Measurements from ENCODE around the gene LTBP1. TPM values are rescaled to one million over a fixed set of nuclear protein-coding genes. Genes with fewer than 3 reads are reported as not detected.

The LTBP1 gene
- total RNA-seq, 2 experiments from 2014 or later = 61.1 to 82.6 TPM

- Histone ChIP-seq H2AFZ (ENCODE audit: low read length) (no peak overlapping the region), H4K20me1 (ENCODE audit: insufficient read depth, low read length) (no peaks in the 10 kb centered on the region), H3K4me2 (ENCODE audit: low read length) (no peak overlapping the region), H3K27ac (ENCODE audit: low read depth, low read length, poor library complexity, severe bottlenecking) (no peak overlapping the region), H3K4me1 (ENCODE audit: insufficient read depth, low read length, poor library complexity, severe bottlenecking) (no peaks in the 10 kb centered on the region), H3K4me3 (ENCODE audit: low read depth, low read length, poor library complexity, severe bottlenecking) (no peak overlapping the region), H3K9me2 (ENCODE audit: insufficient read depth, low read length) (no peaks in the 10 kb centered on the region), H3K36me3 (ENCODE audit: insufficient read depth, low read length) (peaks cover 48% of the 10 kb centered on the region), H3K9me3 (ENCODE audit: low read length) (no peaks in the 10 kb centered on the region), H3K79me2 (ENCODE audit: insufficient read depth, low read depth, low read length) (peaks cover 54% of the 10 kb centered on the region)
- ChIA-PET CTCF (ENCODE audit: unreplicated experiment) (no interaction called here), POLR2A (interaction anchor here (0.6 to 1.3 kb wide), 5 partner anchors 10 to 387 kb away, joined by 3 to 9 read pairs (median 4); no protein-coding TSS in a partner anchor)
- TF ChIP-seq EZH2phosphoT487 (IDR thresholded peaks at IDR 0.05; ENCODE audit: borderline replicate concordance, low read depth, low read length) = no peak
- TF ChIP-seq, protein P1, sequence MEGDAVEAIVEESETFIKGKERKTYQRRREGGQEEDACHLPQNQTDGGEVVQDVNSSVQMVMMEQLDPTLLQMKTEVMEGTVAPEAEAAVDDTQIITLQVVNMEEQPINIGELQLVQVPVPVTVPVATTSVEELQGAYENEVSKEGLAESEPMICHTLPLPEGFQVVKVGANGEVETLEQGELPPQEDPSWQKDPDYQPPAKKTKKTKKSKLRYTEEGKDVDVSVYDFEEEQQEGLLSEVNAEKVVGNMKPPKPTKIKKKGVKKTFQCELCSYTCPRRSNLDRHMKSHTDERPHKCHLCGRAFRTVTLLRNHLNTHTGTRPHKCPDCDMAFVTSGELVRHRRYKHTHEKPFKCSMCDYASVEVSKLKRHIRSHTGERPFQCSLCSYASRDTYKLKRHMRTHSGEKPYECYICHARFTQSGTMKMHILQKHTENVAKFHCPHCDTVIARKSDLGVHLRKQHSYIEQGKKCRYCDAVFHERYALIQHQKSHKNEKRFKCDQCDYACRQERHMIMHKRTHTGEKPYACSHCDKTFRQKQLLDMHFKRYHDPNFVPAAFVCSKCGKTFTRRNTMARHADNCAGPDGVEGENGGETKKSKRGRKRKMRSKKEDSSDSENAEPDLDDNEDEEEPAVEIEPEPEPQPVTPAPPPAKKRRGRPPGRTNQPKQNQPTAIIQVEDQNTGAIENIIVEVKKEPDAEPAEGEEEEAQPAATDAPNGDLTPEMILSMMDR (conservative IDR thresholded peaks at IDR 0.05; ENCODE audit: low read length) = no peak
- no peak for DNase-seq (ENCODE audit: low spot score)
- intact Hi-C loops (cut with micrococcal nuclease; ENCODE audit: unreplicated experiment) = no loop called here
- BruUV-seq (replicated peaks) = no TSS peak
Observed at GRCh38 chr2:32991091-32991845, 44.5 kb downstream of the LTBP1 start.

DNA sequence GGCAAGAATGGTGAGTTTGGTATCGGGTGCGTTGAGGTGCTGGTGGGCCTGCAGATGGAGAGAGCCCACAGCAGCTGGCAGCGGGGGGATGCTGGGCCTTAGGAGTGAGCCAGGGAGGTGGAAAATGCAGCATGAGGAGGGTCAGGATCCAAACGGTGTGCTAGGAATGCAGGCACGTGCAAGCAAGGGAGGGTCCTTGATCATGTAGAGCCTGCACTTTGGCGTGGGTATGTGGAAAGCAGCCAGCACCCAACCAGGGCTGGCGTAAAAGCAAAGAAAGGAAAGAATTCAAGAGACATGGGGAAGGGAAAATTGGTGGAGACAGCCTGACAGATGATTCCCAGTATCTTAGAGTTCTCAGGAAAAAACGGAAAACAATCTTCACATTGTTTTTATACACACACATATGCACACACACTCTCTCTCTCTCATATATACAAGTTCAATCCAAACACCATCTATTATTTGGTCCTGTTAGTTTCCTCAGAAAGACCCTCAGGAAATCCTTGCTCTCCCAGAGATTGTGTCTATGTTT, 46.3 kb downstream of the LTBP1 start:
- no TSS peak for BruUV-seq (replicated peaks)
- ChIA-PET CTCF (ENCODE audit: unreplicated experiment) (no interaction called here), POLR2A (no interaction called here)
- no peak for DNase-seq (ENCODE audit: low spot score)
- Histone ChIP-seq H3K4me2 (ENCODE audit: low read length) (no peak overlapping the region), H3K36me3 (ENCODE audit: insufficient read depth, low read length) (peaks cover 34% of the 10 kb centered on the region), H3K27ac (ENCODE audit: low read depth, low read length, poor library complexity, severe bottlenecking) (no peak overlapping the region), H3K4me3 (ENCODE audit: low read depth, low read length, poor library complexity, severe bottlenecking) (no peak overlapping the region), H4K20me1 (ENCODE audit: insufficient read depth, low read length) (no peaks in the 10 kb centered on the region; the same call in 1 of the 2 replicates), H3K79me2 (ENCODE audit: insufficient read depth, low read depth, low read length) (peaks cover 52% of the 10 kb centered on the region), H3K9me2 (ENCODE audit: insufficient read depth, low read length) (no peaks in the 10 kb centered on the region), H3K9me3 (ENCODE audit: low read length) (no peaks in the 10 kb centered on the region), H3K4me1 (ENCODE audit: insufficient read depth, low read length, poor library complexity, severe bottlenecking) (no peaks in the 10 kb centered on the region), H2AFZ (ENCODE audit: low read length) (no peak overlapping the region)
- intact Hi-C loops (cut with micrococcal nuclease; ENCODE audit: unreplicated experiment) = no loop called here
- TF ChIP-seq, protein P1 (conservative IDR thresholded peaks at IDR 0.05; ENCODE audit: low read length) = no peak
- no peak for TF ChIP-seq EZH2phosphoT487 (IDR thresholded peaks at IDR 0.05; ENCODE audit: borderline replicate concordance, low read depth, low read length)

GRCh38 chr2:32997705-32998104, 51.0 kb downstream of the LTBP1 start:
- H3K36me3 ChIP-seq (ENCODE audit: insufficient read depth, low read length) = peaks cover 8% of the 10 kb centered on the region
- no peak for DNase-seq (ENCODE audit: low spot score)
- CTCF ChIA-PET (ENCODE audit: unreplicated experiment) = no interaction called here
- no peak overlapping the region for H3K4me2 ChIP-seq (ENCODE audit: low read length)
- TF ChIP-seq, protein P1 (conservative IDR thresholded peaks at IDR 0.05; ENCODE audit: low read length) = no peak
- no peak for TF ChIP-seq EZH2phosphoT487 (IDR thresholded peaks at IDR 0.05; ENCODE audit: borderline replicate concordance, low read depth, low read length)
- H3K4me3 ChIP-seq (ENCODE audit: low read depth, low read length, poor library complexity, severe bottlenecking) = no peak overlapping the region
- peaks cover 26% of the 10 kb centered on the region for H3K79me2 ChIP-seq (ENCODE audit: insufficient read depth, low read depth, low read length)
- no peak overlapping the region for H3K27ac ChIP-seq (ENCODE audit: low read depth, low read length, poor library complexity, severe bottlenecking)
- H3K9me2 ChIP-seq (ENCODE audit: insufficient read depth, low read length) = no peaks in the 10 kb centered on the region
- POLR2A ChIA-PET = interaction anchor here (1.6 kb wide), 1 partner anchor 9 kb away, joined by 6 read pairs; no protein-coding TSS in a partner anchor
- no peaks in the 10 kb centered on the region for H3K4me1 ChIP-seq (ENCODE audit: insufficient read depth, low read length, poor library complexity, severe bottlenecking)
- BruUV-seq (replicated peaks) = no TSS peak
- intact Hi-C loops (cut with micrococcal nuclease; ENCODE audit: unreplicated experiment) = no loop called here
- H4K20me1 ChIP-seq (ENCODE audit: insufficient read depth, low read length) = no peaks in the 10 kb centered on the region; the same call in 1 of the 2 replicates
- no peaks in the 10 kb centered on the region for H3K9me3 ChIP-seq (ENCODE audit: low read length)
- no peak overlapping the region for H2AFZ ChIP-seq (ENCODE audit: low read length)
